Thymus (tissue), 11 donors: Measurements from ENCODE around the gene HOXB4. TPM values are rescaled to one million over a fixed set of nuclear protein-coding genes. Genes with fewer than 3 reads are reported as not detected.

Experiments used
- DNase-seq, 9 donors: peaks; one replicate each; pipeline ENCODE4 v3.0.0-alpha.2; 2013; ENCODE audit warnings: low spot score in 9 of 9, low read depth in 6 of 9, missing footprints in 1 of 9
- H3K27ac ChIP-seq, 2 donors: one replicate each; pipeline ENCODE4 v1.5.1; 2013; ENCODE audit warnings: control low read depth in 1 of 2, low read depth in 1 of 2, low read length in 1 of 2, mild to moderate bottlenecking in 1 of 2, moderate library complexity in 1 of 2
- H3K27me3 ChIP-seq, 2 donors: one replicate each; pipeline ENCODE4 v1.5.1; 2013; ENCODE audit warnings: low read length in 1 of 2; ENCODE audit not compliant: control insufficient read depth in 2 of 2, insufficient read depth in 1 of 2
- H3K36me3 ChIP-seq, 2 donors: one replicate each; pipeline ENCODE4 v1.5.1; 2013; ENCODE audit warnings: low read length in 1 of 2, mild to moderate bottlenecking in 1 of 2, moderate library complexity in 1 of 2; ENCODE audit not compliant: control insufficient read depth in 2 of 2, insufficient read depth in 2 of 2
- H3K4me1 ChIP-seq, 2 donors: one replicate each; pipeline ENCODE4 v1.5.1; 2013; ENCODE audit warnings: low read length in 2 of 2; ENCODE audit not compliant: control insufficient read depth in 2 of 2, insufficient read depth in 2 of 2
- H3K4me3 ChIP-seq, 2 donors: one replicate each; pipeline ENCODE4 v1.5.1; 2013; ENCODE audit warnings: low read length in 2 of 2, control low read depth in 1 of 2, mild to moderate bottlenecking in 1 of 2
- H3K9me3 ChIP-seq, 2 donors: one replicate each; pipeline ENCODE4 v1.5.1; 2013; ENCODE audit warnings: low read length in 1 of 2, mild to moderate bottlenecking in 1 of 2; ENCODE audit not compliant: control insufficient read depth in 2 of 2, insufficient read depth in 1 of 2
- WGBS: extraction: QIAGEN DNeasy Blood & Tissue Kit; methylation state at CpG from one replicate; pipeline ENCODE4 v1.1.7; 2013; 5-methylcytosine and 5-hydroxymethylcytosine counted together
- polyA plus RNA-seq: library from polyadenylated mRNA; stranded (reverse); fragments of 200-250 nt; gene quantifications from one replicate; pipeline ENCODE4 v1.2.3, GENCODE V29; 2013
- total RNA-seq: library from RNA; stranded (reverse); fragments of 120-200 nt; gene quantifications from one replicate; pipeline ENCODE4 v1.2.4, GENCODE V29; 2013
- donor health status: healthy.

HOXB4 gene
- total and polyA plus RNA-seq, 2 donors, result 0.90 to 1.5 TPM

GRCh38 chr17:48596735-48597527 lies 18.8 kb upstream of the HOXB4 start:
- peaks cover 0 to 8% of the 10 kb centered on the region in 2 donors for H3K9me3 ChIP-seq
- H3K4me3 ChIP-seq, result no peak overlapping the region
- H3K27ac ChIP-seq, result no peak overlapping the region
- DNase-seq, result no peak
- H3K36me3 ChIP-seq, result peaks cover 0 to 4% of the 10 kb centered on the region in 2 donors
- peaks cover 95 to 100% of the 10 kb centered on the region in 2 donors for H3K27me3 ChIP-seq
- 5% methylated on average over 26 of the region's 26 CpGs for WGBS
- H3K4me1 ChIP-seq, result peaks cover 0 to 27% of the 10 kb centered on the region in 2 donors

GRCh38 chr17:48596000-48596734 lies 18.0 kb upstream of the HOXB4 start:
- peaks cover 0 to 5% of the 10 kb centered on the region in 2 donors for H3K9me3 ChIP-seq
- no peak overlapping the region for H3K27ac ChIP-seq
- H3K36me3 ChIP-seq, result peaks cover 0 to 4% of the 10 kb centered on the region in 2 donors
- WGBS, result 21% methylated on average over 54 of the region's 54 CpGs
- H3K4me1 ChIP-seq, result peaks cover 0 to 27% of the 10 kb centered on the region in 2 donors
- H3K27me3 ChIP-seq, result peaks cover 94 to 100% of the 10 kb centered on the region in 2 donors
- DNase-seq, result no peak
- H3K4me3 ChIP-seq, result no peak overlapping the region

GRCh38 chr17:48595278-48595999 lies 17.3 kb upstream of the HOXB4 start:
- no peak overlapping the region for H3K4me3 ChIP-seq
- WGBS, result 93% methylated on average over 25 of the region's 25 CpGs
- DNase-seq, result no peak
- H3K9me3 ChIP-seq, result peaks cover 0 to 5% of the 10 kb centered on the region in 2 donors
- H3K36me3 ChIP-seq, result peaks cover 0 to 4% of the 10 kb centered on the region in 2 donors
- H3K4me1 ChIP-seq, result peaks cover 0 to 27% of the 10 kb centered on the region in 2 donors
- H3K27me3 ChIP-seq, result peaks cover 95 to 100% of the 10 kb centered on the region in 2 donors
- no peak overlapping the region for H3K27ac ChIP-seq

GRCh38 chr17:48594538-48595277 lies 16.6 kb upstream of the HOXB4 start:
- peaks cover 95 to 100% of the 10 kb centered on the region in 2 donors for H3K27me3 ChIP-seq
- no peak overlapping the region for H3K4me3 ChIP-seq
- H3K9me3 ChIP-seq, result peaks cover 0 to 5% of the 10 kb centered on the region in 2 donors
- 85% methylated on average over 25 of the region's 25 CpGs for WGBS
- H3K36me3 ChIP-seq, result peaks cover 0 to 4% of the 10 kb centered on the region in 2 donors
- no peak for DNase-seq
- H3K4me1 ChIP-seq, result peaks cover 0 to 27% of the 10 kb centered on the region in 2 donors
- H3K27ac ChIP-seq, result no peak overlapping the region

GRCh38 chr17:48593840-48594537 lies 15.8 kb upstream of the HOXB4 start:
- 21% methylated on average over 37 of the region's 37 CpGs for WGBS
- Histone ChIP-seq H3K36me3 (peaks cover 0 to 4% of the 10 kb centered on the region in 2 donors), H3K4me1 (peaks cover 0 to 27% of the 10 kb centered on the region in 2 donors), H3K27me3 (peaks cover 95 to 100% of the 10 kb centered on the region in 2 donors), H3K9me3 (peaks cover 0 to 5% of the 10 kb centered on the region in 2 donors), H3K4me3 (no peak overlapping the region), H3K27ac (no peak overlapping the region)
- peak in 3 of 9 donors; percentile 69 to 86 (median 81) for DNase-seq

- peaks cover 0 to 5% of the 10 kb centered on the region in 2 donors for H3K9me3 ChIP-seq
- peaks cover 0 to 4% of the 10 kb centered on the region in 2 donors for H3K36me3 ChIP-seq
- DNase-seq, result no peak
- H3K4me3 ChIP-seq, result peak within 1 kb of the TSS in 1 of 2 donors; percentile 19
- H3K27me3 ChIP-seq, result peaks cover 95 to 100% of the 10 kb centered on the region in 2 donors
- H3K27ac ChIP-seq, result no peak within 1 kb of the TSS
- under 1% methylated on average over 50 of the region's 50 CpGs for WGBS
- H3K4me1 ChIP-seq, result peaks cover 0 to 26% of the 10 kb centered on the region in 2 donors
Measured at GRCh38 chr17:48593126-48593829, 15.1 kb upstream of the HOXB4 start, which contains the start of gene HOXB5. Gene HOXB5, minus strand, starts transcription at chr17:48593779. Its CDS starts 97 bp downstream, at chr17:48593682.

GRCh38 chr17:48592577-48592976 lies 14.4 kb upstream of the HOXB4 start:
- 4% methylated on average over 14 of the region's 14 CpGs for WGBS
- peaks cover 0 to 2% of the 10 kb centered on the region in 2 donors for H3K9me3 ChIP-seq
- H3K27ac ChIP-seq, result no peak overlapping the region
- H3K27me3 ChIP-seq, result peaks cover 93 to 100% of the 10 kb centered on the region in 2 donors
- no peak overlapping the region for H3K4me3 ChIP-seq
- H3K36me3 ChIP-seq, result peaks cover 0 to 4% of the 10 kb centered on the region in 2 donors
- H3K4me1 ChIP-seq, result peaks cover 0 to 19% of the 10 kb centered on the region in 2 donors
- DNase-seq, result no peak
